A549 treated with GW870086 at 1 μM for 4 hours (cell line): ENCODE data around the gene ACTR2. TPM values are rescaled to one million over a fixed set of nuclear protein-coding genes. Genes with fewer than 3 reads are reported as not detected.

Experiments used
- total RNA-seq: library from RNA; stranded (reverse); fragments of 200-300 nt; extraction: Qiagen RNA extraction; gene quantifications from 5 replicates; pipeline ENCODE4 v1.2.3, GENCODE V29; 2022; ENCODE audit warnings: low read depth

ACTR2 gene
- total RNA-seq = 133 to 184 TPM (median 172 TPM) in 5 replicates

DNA sequence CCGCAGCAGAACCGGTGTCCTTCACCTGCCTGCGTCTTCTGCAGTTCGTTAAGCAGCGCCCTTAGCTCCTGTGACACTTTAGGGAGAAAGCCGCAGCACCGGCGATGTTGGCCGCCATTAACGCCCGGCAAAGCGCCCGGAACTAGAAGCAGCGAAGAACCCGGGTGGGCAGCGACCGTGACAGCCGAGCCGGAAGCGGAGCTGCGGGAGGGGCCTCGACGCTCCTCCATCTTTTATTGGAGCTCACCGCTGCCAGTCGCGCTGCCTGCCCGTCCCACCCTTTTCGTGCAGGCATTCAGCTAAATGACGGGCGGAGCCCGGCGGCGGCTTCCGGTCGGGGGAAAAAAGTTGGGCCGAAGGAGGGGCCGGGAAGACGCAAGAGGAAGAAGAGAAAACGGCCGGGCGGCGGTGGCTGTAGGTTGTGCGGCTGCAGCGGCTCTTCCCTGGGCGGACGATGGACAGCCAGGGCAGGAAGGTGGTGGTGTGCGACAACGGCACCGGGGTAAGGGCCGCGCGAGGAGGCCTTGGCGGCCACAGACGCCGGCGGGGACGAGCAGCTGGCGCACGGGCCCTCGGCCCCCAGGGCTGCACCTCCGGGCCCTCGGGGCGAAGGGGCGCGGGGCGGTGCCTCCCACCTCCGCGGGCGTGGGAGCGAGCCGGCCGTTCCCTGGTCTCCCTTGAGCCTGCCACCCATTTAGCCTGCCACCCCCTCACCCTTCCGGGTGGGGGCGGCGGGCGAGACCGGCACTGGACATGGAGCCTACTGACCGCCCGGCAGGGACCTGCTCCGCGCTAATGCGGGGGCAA is at the start of gene ACTR2:
ACTR2 (plus strand) TSS at position 376 of the 807 bp plus-strand sequence; CDS start at position 455, 79 bp downstream.

Other genes starting within 250 kb of the ACTR2 start
- 10.2 to 13.4 TPM (median 10.8 TPM) in 5 replicates for gene SLC1A4, start 238.4 kb upstream of the ACTR2 start, total RNA-seq
- gene CEP68, start 171.4 kb upstream of the ACTR2 start, total RNA-seq = 8.5 to 12.4 TPM (median 11.6 TPM) in 5 replicates
- 201 to 251 TPM (median 240 TPM) in 5 replicates for gene RAB1A, start 97.7 kb upstream of the ACTR2 start, total RNA-seq
- gene SPRED2, start 204.8 kb downstream of the ACTR2 start, total RNA-seq = 29.8 to 37.6 TPM (median 34.2 TPM) in 5 replicates